GM19455 (cell line): ENCODE results near the gene CAMK2A.

ENCODE experiments used
- ATAC-seq: cut with Tn5 transposase; IDR thresholded peaks from one replicate; pipeline ENCODE4 v1.9.1; 2021; ENCODE audit not compliant: unreplicated experiment

Gene CAMK2A

DNA sequence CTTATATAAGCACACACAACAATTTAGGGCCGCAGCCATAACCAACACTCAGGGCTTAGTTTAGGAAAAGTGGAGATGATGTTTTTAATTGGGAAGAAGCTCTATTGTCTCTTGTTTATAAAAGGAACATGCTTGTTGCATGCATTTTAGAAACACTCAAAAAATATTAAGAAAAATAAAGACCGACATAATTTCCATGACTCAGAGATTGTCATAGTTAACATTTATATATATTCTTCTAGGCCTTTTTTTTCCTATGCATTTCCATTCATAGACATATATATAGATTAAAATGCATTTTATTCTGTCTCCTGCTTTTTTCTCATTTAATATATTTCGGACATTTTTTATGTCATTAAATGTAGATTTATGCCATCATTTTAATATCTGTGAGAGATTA is 26.7 kb upstream of the CAMK2A start:
- no peak for ATAC-seq

DNA sequence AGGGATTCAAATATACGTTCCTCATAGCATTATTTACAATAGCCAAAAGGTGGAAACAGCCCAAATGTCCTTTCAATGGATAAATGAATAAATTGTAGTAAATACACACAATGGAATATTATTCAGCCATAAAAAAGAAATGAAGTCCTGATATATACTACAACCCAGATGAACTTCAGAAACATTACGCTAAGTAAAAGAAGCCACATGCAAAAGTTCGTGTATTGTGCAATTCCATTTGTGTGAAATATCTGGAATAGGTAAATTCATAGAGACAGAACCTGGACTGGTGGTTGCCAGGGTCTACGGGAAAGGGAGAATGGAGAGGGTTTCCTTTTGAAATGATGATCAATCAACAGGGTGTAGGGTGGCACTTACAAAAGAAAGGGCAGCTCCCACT is 25.7 kb upstream of the CAMK2A start:
- no peak for ATAC-seq

DNA sequence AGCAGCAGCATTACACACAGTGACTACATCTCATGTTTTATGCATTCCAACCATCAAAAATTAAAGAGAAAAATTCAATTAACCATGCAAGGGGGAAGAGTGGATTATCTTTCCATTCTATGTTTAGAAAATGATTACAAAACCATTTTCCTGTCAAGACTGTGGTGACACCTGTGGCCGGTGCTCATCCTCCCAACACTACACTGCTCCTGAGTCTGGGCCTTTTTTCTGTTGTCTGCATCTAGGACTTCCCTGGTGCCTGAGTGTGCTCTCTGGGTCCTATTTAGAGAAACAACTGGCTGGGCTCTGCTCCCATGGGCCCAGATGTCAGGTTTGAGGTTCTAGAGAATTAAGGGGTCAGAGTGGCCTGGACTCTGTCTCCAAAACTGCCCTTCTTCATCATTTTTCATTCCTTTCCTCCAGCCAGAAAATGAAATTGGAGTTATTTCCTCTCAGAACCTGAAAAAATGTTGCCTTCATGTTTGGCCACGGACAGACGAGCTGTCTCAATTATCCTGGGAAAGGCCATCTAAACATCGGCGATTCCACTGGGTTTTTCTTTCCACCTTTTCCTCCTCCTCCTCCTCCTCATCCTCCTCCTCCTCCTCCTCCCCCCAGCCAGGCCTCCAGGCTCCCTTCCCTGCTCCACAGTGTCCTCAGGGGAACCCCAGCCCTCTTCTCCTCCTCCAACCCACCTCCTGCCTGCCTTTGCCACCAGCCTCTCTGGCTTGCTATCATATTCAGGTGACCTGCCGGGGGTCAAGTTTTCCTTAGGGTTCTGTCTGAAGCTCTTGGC is 24.5 kb upstream of the CAMK2A start:
- ATAC-seq: no peak

DNA sequence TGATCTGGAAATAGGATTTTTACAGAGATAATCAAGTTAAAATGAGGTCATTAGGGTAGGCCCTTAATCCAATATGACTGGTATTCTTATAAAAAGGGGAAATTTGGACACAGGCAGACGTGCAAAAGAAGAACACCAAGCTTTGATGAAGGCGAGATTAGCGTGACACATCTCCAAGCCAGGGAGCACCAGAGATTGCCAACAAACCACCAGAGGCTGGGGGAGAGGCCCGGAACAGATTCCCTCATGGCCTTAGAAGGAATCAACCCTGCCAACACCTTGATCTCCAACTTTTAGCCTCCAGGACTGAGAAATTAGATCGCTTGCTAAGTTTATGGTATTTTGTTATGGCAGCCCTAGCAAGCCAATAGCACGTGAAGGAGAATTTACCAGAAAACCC is 23.9 kb upstream of the CAMK2A start:
- no peak for ATAC-seq

DNA sequence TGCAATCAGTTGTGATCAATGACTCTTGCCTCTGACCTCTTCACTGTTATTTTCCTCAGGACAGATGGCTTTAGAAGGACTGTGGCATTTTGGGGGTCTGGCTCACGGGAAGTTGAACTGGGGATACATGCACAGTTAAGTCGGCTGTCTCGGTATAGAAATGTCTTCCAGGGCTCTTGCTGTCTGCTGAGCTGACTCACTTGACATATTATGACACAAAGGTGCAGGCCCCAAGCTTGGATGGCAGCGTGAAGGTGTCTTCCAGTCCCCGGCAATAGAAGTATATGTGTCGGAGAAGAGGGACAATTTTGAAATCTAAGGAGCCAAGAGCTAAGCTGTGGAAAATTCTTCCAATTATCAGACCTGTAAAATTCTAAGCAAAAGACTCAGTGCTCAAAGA is 22.9 kb upstream of the CAMK2A start:
- ATAC-seq: no peak

DNA sequence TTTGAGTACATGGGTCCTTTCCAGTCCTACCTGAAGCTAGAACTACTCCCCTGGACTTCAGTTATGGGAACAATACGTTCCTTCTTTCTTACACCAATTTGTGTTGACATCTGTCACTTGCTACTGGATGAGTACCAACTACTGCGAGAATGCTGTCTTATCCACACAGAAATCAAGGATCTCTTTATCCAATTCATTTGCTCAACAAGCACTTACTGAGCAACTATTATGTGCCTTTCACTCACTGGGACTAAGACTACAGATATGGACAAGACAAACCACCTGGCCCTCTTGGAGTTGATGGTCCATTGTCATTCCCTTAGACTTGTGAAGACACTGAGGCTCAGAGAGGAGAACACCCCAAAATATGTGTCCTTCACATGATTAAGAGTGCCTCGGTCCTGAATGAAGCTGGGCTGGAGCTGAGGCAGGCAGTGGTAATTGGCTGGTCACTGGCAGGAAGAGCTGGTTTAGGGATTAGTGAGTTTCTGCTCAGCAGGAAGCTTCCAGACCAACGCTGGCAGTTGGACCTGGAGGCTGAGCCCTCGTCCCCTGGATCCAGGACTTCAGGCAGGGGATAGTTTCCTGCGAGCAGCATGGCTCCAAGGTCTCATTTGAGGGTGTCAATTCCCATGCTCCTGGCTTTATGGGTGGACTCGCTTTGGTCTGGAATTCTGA is 21.6 kb upstream of the CAMK2A start:
- ATAC-seq: no peak

DNA sequence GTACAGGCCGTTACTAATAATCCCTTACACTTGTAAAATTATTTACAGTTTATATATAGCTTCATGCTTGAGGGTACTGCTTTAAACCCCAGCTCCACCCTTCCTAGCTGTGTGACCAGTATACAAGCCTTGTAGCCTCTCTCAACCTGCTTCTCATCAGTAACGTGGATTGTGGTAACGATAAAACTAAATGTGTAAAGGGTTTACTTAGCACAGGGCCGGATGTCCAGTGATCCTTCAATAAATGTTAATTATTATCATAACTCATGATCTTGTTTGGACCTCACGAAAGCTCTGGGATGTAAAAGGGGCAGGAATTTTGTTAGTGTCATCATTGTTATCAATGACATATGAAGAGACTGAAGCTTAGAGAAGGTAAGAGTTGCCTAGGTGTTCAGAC is 20.7 kb upstream of the CAMK2A start:
- ATAC-seq: no peak

DNA sequence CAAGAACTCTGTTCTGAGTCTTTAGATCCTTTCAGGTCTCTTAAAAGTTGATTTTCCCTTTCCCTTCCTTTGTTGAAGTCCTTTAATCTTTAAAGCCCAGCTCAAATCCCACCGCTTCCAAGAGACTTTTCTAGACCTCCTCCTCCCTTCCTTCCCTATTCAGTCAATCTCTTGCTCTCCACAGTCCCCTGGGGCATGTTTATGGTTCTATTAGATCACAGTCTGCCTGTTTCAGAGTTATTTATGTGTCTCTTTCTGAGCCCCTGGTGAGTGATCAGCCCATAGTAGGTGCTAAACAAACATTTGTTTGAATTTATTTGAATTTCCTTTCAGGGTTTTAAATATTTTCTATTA is 20.3 kb upstream of the CAMK2A start:
- ATAC-seq: no peak

DNA sequence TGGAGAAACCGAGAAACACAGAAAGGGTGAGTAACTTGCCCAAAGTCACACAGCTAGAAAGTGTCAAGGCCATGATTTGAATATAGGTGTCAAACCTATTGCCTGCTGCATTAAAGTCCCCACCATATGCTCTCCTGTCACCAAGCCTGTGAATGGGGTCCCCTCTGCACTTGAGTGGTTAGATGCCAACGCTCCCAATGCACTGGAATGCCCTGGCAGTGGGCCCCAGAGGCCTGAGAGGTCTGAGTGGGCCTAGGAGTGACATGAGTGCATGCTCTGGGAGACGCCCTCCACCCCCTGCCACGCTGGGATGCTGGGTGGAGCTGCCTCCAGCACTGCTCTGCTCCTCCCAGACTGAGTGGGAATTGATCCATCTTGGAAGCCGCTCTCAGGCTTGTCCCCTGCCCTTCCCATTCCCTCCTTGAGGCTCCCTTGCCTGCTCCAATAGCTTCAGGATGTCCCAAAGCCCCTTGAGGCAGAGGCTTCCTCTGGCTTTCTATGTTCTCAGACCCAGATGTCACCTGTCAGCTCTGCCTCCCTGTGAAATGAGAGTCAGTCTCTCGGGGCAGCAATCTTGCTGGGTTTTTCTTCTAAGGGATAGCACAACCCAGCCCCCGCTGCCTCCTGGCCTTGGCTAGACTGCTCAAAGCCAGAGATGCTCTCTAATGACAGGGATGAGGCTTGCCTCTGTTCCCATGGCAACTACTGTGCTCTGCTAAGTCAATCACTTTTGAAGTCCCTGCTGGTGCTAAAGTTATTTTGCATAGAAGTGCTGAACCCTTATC is 19.7 kb upstream of the CAMK2A start:
- ATAC-seq: no peak

DNA sequence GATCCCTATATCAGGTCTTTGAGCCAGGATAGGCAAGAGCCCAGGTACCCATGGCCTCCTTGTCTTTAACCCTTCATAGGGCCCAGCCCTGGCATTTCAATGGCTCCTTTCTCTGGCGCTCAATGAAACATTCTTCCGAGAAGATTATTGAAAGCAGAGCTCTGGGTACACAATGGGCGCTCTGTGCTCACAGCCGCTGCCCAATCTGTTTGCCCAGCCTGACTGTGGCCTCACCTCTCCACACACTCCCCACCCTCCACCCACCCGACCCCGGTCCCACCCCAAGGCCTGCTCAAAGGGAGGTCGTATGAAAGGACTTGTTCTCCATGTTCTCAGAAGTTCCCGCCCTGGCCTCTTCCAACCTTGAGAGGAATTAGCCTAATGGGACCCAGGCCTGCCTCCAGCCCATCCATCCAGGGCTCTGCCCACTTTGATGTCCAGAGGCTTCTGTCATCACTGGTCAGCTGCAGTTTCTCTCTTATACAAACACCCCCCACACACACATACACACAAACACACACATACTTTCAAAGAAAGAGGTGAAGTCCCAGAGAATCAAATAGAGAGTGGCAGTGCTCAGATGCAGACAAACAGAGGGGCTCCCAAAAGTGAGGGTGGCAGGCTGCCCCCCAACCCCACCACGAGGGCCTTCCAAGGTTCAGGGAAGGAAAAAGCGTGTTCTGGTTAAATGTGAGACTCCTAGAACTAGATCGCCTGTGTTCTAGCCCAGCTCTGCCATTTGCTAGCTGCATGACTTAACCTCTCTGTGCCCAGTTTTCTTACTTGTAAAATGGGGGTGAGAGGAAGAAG is 18.2 kb upstream of the CAMK2A start:
- ATAC-seq: no peak

DNA sequence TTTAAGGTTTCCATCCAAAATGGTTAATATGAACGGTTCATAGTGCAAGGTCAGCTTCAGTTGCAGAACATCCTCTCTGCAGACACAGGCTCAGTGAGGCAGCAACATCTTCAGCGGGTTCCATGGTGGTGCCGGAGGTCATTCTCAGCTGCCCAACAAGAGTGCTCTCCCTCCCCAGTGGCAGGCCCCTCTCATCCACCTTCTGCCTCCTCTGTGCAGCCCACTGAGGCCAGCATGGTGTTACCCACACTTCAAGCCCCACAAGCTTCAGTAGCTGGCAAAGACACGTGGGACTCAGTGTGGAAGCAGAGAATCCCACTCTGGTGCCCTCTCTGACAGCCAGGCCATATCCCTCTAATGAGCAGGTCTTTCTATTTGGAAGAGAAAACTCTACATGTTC is 17.2 kb upstream of the CAMK2A start:
- no peak for ATAC-seq

DNA sequence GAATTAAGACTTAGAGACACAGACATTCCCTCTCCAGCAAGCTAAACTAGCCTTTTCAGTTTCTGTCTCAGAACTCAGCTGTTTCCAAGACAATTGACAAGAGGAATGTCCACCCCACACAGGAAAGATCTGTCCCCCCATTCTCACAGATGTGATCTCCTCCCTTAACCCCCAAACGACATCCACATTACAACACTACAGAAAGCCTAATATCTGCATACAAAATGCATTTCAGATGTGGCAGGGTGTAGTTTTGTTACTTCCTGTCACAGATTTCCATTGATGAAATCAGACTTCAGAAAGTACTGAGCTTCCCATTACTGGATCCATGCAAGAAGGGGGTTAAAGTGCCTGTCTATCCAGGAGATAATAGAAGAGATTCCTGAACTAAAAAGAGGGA is 16.0 kb upstream of the CAMK2A start:
- ATAC-seq: no peak

DNA sequence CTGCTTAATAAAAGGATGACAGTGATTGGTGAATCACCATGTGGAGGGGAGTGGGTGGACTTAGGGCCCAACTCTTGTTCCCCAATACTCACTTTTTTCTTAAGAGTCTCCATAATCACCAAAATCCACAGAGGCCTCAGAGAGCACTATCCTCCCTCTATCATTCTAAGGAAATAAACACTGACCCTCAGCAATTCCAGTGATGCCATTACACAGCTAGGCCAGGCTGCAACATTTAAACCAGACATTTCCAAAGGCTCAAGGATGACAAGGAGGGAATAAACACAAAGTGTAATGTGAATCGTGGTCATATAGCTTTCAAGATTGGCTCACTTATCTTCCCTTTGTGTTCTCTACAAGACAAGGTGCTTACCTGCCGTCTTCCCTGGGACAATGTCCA is 15.5 kb upstream of the CAMK2A start:
- ATAC-seq: no peak

DNA sequence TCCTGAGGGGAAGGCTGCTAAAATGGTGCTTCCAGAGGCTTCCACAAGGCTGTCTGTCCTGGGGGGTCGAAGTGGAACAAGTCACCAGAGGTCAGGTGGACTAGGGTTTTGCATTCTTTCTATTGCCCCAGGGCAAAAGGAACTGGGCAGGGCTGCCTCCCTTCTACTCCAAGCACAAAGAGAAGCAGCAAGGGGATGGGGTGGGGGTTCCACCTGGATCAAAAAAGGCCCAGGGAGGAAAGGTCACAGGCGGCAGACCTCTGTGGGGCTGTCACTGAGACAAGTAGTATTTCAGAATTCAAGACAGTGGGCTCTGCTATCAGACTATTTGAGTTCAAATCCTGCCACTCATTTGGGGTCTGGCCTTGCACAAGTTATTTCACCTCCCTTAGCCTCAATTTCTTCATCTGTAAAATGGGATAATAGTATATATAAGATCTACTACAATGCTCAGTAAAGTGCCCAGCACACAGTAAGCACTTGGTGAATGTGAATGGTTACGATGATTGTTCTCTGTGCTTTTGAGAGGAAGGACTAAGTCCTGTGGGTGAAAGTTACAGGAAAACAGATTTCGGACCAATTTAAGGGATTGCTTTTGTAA is 15.0 kb upstream of the CAMK2A start:
- no peak for ATAC-seq

DNA sequence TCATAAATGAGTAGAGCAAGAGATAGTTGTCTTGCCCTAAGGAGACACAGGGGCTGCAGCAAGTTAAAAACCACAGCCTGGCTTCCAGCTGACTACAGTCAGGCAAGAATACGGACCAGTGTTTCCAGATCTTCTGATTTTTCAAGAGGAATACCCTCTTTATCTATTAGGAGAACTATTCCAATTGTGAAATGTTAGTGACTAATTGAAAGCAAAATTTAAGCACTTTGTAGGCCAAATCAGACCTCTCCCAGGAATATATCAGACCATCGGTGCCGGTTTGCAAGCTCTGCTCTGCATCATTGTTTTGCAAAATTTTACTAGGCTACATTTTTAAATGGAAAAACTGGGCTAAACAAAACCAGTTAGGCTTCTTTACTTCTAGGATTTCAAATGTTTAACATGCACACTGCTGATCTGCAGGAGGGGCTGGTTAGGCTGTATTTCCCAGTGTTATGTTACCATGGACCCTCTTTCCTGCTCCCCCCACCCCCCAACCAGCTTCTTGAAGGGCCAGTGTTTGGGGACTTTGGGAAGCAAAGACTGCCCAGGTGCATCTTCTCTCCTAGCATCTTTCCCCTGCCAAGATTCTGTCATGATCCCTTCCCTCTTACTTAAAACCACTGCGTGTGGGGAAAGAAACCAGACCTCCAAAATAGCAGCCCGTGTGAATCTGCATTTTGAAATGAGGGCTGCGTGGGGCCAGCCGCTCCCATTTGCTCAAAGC is 14.2 kb upstream of the CAMK2A start:
- ATAC-seq: no peak

DNA sequence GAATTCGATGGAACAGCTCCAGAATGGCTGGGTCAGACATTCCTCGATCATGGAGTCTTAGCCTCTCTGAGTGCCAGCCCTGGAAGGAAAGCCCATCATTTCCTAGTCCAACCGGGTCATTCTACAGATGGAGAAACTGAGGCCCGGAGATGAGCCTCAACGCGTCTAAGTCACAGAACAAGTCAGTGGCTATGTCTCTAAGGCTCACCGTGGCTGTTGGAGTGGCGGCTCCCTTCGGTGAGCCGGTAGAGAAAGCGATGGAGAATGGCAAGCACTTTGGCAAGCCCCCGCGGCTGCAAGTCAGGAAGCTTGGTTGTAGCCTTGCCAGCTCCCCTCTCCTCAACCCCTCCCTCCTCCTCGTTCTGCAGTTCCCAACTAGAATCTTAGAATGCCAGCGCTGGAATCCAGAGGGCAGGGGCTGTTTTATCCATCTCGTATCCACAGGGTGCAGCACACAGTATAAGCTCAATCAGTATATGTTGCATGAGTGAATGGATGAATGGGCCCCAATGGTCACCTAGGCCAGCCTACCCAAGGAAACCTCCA is 13.6 kb upstream of the CAMK2A start:
- no peak for ATAC-seq

DNA sequence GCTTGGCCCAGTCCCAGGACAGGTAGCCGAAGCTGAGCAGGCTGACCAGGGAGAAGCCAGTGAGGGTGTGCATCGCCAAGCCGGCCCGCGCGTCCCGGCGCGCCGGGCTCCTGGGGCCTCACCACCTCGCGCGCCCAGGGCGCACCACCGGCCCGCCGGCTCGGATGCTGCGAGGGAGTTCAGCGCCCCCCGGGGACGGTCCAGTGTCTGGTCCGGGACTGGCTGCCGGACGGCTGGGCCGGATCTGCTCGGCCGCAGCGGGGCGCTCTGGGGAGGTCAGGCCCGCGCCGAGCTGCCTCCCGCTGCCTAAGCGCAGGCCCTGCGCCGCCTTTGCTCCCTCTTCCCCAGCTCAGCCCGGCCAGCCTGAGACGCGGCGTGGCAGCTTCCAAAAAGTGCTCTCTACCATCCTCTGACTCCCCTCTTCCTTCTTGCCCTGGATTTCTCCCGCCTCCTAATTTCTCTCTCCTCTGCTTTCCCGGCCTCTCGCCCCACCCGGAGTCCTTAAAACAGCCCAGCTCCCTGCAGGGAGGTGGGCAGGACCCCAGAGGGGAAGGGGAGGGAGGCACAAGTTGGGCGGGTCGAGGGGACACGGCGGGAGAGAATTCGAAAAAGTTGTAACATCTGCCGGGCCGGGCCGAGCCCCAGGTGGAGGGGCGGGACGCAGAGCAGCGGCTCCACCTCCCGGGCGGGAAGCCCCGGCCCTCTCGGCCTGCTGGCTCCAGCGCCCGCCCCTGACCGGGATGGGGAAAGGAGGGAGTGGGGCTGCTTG is 12.9 kb upstream of the CAMK2A start, which contains the start of gene ARSI:
ARSI (minus strand) TSS at position 605 of the 769 bp plus-strand sequence; CDS start at position 73, 532 bp downstream.
- no peak for ATAC-seq

DNA sequence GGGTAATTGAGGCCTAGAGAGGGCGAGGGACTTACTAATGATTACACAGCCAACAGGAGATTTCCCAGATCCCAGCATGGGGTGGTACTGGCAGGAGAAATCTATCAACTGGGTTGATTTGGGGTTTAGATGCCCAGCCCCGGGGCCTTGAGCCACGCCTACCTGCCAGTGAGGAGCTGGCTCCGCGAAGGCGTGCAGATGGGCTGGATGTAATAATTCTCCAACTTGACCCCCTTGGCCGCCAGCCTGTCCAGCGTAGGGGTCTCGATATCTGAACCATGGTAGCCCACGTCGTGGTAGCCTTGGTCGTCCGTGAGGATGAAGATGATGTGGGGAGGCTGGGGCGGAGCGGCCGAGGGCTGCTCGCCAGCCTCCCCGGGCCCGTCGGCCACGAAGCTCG is 12.3 kb upstream of the CAMK2A start:
- ATAC-seq: no peak

DNA sequence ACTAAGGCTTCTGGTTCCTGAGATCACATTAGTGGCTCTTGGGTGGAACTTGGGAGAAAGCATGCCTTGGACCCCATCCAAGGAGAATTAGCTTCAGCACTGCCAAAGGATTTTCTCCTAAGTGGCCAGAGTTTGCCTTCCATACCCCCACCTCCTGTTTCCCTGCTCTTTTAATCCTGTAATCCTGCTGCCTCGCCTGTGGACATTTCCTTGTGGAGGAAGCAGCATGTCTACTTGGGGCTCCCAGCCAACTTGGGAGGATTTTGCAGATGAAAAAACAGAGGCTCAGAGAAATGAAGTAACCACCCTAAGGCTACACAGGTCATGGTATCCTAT is 11.6 kb upstream of the CAMK2A start:
- ATAC-seq: no peak
